ENCODE measurements around the gene IL31.

Gene IL31

DNA sequence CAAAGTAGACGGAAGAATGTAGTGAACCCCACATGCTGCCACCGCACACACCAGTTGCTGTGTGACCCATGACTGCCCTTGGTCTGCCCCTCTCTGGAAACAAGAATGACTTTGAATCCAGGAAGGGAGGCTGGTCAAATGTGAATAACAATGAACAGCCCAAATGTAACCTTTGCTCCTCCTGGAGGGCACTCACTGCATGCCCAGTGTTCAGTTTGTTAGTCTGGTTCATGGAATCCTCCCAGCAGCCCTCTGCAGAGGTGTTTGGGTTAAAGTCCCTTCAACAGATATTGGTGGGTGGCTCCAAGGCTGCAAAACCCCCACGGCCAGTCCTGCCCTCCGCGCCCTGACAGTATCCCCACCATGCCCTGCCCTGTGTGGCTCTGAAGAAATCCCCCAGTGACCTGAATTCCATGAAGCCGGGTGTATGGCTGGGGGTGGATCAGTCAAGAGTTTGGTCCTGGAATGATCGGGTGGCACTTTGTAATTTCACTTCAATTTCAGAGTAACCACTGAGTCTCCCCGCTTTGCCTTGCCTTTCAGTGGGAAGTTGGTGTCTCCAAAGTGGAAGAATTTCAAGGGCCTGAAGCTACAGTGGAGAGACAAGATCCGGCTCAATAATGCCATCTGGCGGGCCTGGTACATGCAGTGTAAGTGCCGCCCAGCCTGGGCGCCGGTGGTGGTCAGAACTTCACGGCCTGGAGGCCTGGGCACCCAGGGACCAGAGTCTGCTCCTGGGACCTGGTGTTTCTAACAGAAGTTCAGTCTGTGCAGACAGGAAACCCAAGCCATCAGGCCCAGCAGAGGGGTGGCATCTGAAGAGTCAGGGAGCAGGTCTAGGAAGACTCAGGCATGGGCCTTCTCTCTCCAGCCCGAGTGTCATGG lies 47.1 kb downstream of the IL31 start:
- DNase-seq: no peak

DNA sequence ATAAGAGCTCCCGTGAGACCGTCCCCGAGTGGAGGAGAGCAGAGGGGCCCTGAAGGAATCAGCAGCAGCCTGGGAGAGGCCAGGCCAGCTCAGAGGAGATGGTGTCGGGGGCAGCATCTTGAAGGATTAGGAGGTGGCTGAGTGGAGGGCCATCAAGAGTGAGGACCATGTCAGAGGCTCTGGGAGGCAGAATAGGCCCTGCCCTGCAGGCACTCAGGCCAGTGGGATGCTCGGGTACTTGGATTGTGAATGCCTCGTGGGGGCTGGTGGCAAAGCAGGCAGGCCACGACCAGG lies 47.7 kb downstream of the IL31 start:
- no peak for DNase-seq

DNA sequence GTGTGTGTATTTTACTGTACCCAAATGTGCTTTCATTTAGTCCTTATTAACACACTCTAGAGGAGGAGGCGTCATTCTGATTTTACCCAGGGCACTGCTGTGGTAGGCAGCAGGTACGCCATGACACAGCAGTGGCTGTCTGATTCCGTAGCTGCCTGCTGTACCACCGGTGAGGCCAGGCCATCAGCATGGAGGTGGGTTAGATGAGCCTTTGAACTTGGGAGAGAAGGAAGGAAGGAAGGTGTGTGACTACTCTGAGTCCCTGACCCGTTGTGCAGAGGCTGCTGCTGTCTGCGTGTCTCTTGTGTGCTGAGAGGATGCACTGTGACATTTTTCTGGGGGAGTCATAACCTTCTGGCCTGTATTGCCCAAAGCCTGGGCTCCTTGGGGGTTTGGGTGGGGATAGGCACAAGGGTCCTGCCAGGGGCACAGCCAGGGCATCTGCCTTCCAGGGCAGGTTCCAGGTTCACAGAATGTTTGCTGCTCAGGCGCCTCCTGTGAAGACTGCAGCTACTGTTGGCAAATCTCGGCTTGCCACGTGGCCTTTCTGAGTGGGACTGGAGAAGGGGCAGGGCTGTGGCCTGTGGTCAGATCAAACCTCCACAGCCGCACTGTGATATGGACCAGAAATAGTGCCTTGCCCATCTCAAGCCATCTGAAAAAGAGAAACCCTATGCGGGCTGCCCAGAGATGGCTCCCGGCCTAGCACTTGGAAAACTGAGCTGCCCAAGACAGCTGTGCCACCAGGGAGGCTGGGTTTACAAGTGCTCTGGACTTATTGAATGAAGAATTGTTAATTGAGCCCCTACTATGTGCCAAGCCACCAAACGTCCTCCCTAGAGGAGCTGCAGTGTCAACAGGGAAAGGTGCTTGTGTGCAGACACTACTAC lies 48.3 kb downstream of the IL31 start:
- DNase-seq: no peak

DNA sequence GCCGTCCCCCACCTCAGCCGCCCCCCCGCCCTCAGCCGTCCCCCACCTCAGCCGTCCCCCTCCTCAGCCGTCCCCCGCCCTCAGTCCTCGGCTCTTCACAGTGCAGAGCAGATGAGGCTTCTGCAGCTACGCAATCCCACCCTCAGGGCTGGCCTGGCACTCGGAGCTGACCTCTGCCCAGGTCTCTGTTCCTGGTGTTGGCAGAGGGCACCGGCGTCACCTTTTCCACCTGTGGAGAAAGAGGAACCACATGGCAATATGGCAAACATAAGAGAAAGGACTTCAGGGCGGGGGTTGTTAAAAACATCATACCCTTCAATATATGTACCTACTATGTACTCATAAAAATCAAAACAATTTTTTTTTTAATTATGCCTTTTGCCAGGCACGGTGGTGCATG lies 49.7 kb downstream of the IL31 start:
- no peak for DNase-seq

DNA sequence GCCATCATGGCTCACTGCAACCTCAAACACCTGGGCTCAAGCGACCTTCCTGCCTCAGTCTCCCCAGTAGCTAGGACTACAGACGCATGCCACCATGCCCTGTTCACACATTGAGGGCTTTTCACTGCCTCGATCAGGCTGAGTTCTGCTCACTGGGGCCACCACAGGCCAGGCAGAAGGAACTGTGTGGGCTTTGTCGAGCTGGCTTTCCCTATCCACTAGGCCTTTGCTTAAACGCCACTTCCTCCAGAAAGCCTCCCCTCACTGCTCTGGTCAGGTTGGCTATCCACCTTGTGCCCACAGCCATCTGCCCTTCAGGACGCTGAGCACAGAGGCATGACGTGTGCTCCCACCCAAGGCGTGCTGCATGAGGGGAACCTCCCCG lies 50.3 kb downstream of the IL31 start:
- no peak for DNase-seq

DNA sequence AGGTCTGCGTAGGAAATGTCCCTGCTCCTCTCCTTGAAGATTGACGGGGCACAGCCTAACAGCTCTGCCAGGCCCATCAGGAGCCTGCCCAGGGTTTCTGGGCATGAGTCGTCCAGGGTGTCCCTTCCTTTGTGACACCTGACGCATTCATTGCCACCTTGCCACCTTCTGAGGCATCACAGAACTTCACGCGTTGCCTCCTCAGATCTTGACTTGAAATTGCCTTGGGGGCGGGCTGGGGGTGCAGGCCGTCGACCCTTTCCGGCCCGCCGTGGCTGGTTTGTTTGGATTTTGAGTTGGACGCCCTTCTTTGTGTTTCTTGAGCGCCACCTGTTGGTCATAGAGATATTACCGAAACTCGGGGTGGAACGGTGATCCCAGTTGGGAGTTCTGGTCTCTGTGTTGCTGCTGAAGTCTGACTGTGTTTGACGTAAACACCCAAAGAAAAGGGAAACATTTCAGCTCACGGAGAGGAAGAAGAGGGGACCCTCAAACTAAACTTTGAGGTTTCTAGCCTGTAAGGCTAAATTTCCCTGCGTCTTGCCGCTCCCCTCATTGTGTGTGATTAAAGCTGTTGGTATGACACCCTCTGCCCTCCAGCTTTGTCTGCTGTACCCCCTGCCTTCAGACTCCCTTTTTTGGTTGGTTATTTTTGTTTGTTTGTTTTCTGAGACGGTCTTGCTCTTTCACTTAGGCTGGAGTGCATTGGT lies 50.8 kb downstream of the IL31 start:
- DNase-seq: peak; percentile 68

Measured in T-helper 9 cell (primary cell).